ENCODE results near the gene GYPB.

GRCh38 chr4:143961075-143961474, 58.1 kb downstream of the GYPB start:
- TF ChIP-seq, protein P1, sequence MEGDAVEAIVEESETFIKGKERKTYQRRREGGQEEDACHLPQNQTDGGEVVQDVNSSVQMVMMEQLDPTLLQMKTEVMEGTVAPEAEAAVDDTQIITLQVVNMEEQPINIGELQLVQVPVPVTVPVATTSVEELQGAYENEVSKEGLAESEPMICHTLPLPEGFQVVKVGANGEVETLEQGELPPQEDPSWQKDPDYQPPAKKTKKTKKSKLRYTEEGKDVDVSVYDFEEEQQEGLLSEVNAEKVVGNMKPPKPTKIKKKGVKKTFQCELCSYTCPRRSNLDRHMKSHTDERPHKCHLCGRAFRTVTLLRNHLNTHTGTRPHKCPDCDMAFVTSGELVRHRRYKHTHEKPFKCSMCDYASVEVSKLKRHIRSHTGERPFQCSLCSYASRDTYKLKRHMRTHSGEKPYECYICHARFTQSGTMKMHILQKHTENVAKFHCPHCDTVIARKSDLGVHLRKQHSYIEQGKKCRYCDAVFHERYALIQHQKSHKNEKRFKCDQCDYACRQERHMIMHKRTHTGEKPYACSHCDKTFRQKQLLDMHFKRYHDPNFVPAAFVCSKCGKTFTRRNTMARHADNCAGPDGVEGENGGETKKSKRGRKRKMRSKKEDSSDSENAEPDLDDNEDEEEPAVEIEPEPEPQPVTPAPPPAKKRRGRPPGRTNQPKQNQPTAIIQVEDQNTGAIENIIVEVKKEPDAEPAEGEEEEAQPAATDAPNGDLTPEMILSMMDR (IDR thresholded peaks at IDR 0.05; ENCODE audit: extremely low read depth in 1 of 2, insufficient read depth in 1 of 2, low read depth in 1 of 2, low read length in 2 of 2), result no peak
- TF ChIP-seq EZH2 (IDR thresholded peaks at IDR 0.05; ENCODE audit: borderline replicate concordance, low read depth, low read length, severe bottlenecking), result no peak
- TF ChIP-seq POLR2A (IDR thresholded peaks at IDR 0.05; ENCODE audit: low read depth, low read length), result no peak
- TF ChIP-seq POLR2AphosphoS5 (IDR thresholded peaks at IDR 0.05; ENCODE audit: insufficient read depth, low read depth, low read length), result no peak
- TF ChIP-seq JUN (IDR thresholded peaks at IDR 0.05; ENCODE audit: borderline replicate concordance, insufficient read depth, insufficient read length, low read depth), result no peak
- TF ChIP-seq MAX (IDR thresholded peaks at IDR 0.05; ENCODE audit: insufficient read depth, insufficient read length), result no peak
- TF ChIP-seq FOS (IDR thresholded peaks at IDR 0.05; ENCODE audit: borderline replicate concordance, insufficient read depth, low read length), result no peak
